Neural progenitor cell (in vitro differentiated cells): ENCODE results near the gene ABCC1.

ENCODE experiments used
- CTCF ChIP-seq: fragments of 200-600 bp; sonication (generic); IDR thresholded peaks from 2 replicates; pipeline ENCODE4 v1.5.1; 2017; ENCODE audit warnings: antibody characterized with exemption, mild to moderate bottlenecking
- EZH2 ChIP-seq: fragments of 200-600 bp; sonication (generic); IDR thresholded peaks from 2 replicates; pipeline ENCODE4 v1.6.1; 2017; ENCODE audit warnings: antibody characterized with exemption, mild to moderate bottlenecking, moderate library complexity
- EZH2phosphoT487 ChIP-seq: fragments of 200-600 bp; sonication (generic); IDR thresholded peaks from 2 replicates; pipeline ENCODE4 v1.6.1; 2017; ENCODE audit warnings: antibody characterized with exemption

DNA sequence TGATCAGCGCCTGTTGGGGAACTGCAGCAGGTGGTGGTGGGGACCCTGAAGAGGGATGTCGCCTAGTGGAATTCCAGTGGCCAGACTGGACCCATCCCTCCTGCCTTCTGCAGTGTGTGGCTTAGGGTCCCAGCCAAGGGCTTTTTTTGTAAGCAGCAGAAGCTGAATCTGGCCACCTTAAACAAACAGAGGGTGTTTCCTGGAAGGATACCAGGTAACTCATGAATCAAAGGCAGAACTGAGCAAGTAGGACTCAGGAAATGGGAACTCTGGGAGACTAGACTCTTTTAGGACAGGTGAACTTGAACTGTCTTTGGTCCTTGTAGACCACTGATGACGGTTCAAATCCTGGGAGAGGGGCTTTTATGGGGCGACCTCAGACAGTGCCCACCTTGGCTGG, 149.9 kb downstream of the ABCC1 start:
- TF ChIP-seq CTCF, result no peak
- no peak for TF ChIP-seq EZH2
- no peak for TF ChIP-seq EZH2phosphoT487
